ENCODE results near the gene SPOCK3. TPM values are rescaled to one million over a fixed set of nuclear protein-coding genes. Genes with fewer than 3 reads are reported as not detected.
A peak's percentile ranks its signal among the peaks of the same experiment; 100 is the strongest.

SPOCK3 gene
- total RNA-seq, 1 donor from 2014 or later = not detected

GRCh38 chr4:167023364-167023925 is 210.8 kb downstream of the SPOCK3 start:
- Histone ChIP-seq H3K27ac (no peak overlapping the region), H3K4me1 (no peaks in the 10 kb centered on the region), H3K27me3 (no peaks in the 10 kb centered on the region), H3K9me3 (no peaks in the 10 kb centered on the region), H3K4me3 (no peak overlapping the region), H3K36me3 (no peaks in the 10 kb centered on the region)
- intact Hi-C loops (cut with DNase I) = no loop called here
- ATAC-seq (no peak), DNase-seq (no peak)
- TF ChIP-seq, protein P1, sequence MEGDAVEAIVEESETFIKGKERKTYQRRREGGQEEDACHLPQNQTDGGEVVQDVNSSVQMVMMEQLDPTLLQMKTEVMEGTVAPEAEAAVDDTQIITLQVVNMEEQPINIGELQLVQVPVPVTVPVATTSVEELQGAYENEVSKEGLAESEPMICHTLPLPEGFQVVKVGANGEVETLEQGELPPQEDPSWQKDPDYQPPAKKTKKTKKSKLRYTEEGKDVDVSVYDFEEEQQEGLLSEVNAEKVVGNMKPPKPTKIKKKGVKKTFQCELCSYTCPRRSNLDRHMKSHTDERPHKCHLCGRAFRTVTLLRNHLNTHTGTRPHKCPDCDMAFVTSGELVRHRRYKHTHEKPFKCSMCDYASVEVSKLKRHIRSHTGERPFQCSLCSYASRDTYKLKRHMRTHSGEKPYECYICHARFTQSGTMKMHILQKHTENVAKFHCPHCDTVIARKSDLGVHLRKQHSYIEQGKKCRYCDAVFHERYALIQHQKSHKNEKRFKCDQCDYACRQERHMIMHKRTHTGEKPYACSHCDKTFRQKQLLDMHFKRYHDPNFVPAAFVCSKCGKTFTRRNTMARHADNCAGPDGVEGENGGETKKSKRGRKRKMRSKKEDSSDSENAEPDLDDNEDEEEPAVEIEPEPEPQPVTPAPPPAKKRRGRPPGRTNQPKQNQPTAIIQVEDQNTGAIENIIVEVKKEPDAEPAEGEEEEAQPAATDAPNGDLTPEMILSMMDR (IDR thresholded peaks at IDR 0.05) = no peak

GRCh38 chr4:167021545-167022155 is 212.6 kb downstream of the SPOCK3 start:
- peak; percentile 76 for DNase-seq
- intact Hi-C loops (cut with DNase I) = no loop called here
- H3K4me1 ChIP-seq = no peaks in the 10 kb centered on the region
- H3K27ac ChIP-seq = no peak overlapping the region
- ATAC-seq = peak; percentile 71
- TF ChIP-seq, protein P1 (IDR thresholded peaks at IDR 0.05) = peak; percentile 81
- H3K36me3 ChIP-seq = no peaks in the 10 kb centered on the region
- no peaks in the 10 kb centered on the region for H3K9me3 ChIP-seq
- no peak overlapping the region for H3K4me3 ChIP-seq
- no peaks in the 10 kb centered on the region for H3K27me3 ChIP-seq

GRCh38 chr4:167020410-167020809 is 213.9 kb downstream of the SPOCK3 start:
- H3K27ac ChIP-seq = no peak overlapping the region
- no peaks in the 10 kb centered on the region for H3K27me3 ChIP-seq
- intact Hi-C loops (cut with DNase I) = no loop called here
- ATAC-seq (no peak), DNase-seq (no peak)
- no peaks in the 10 kb centered on the region for H3K9me3 ChIP-seq
- no peak overlapping the region for H3K4me3 ChIP-seq
- no peaks in the 10 kb centered on the region for H3K36me3 ChIP-seq
- TF ChIP-seq, protein P1 (IDR thresholded peaks at IDR 0.05) = no peak
- no peaks in the 10 kb centered on the region for H3K4me1 ChIP-seq

GRCh38 chr4:167014944-167015343 is 219.3 kb downstream of the SPOCK3 start:
- Histone ChIP-seq H3K4me1 (no peaks in the 10 kb centered on the region), H3K36me3 (no peaks in the 10 kb centered on the region), H3K27ac (no peak overlapping the region), H3K4me3 (no peak overlapping the region), H3K9me3 (no peaks in the 10 kb centered on the region), H3K27me3 (no peaks in the 10 kb centered on the region)
- TF ChIP-seq, protein P1 (IDR thresholded peaks at IDR 0.05) = no peak
- ATAC-seq (no peak), DNase-seq (no peak)
- intact Hi-C loops (cut with DNase I) = no loop called here

DNA sequence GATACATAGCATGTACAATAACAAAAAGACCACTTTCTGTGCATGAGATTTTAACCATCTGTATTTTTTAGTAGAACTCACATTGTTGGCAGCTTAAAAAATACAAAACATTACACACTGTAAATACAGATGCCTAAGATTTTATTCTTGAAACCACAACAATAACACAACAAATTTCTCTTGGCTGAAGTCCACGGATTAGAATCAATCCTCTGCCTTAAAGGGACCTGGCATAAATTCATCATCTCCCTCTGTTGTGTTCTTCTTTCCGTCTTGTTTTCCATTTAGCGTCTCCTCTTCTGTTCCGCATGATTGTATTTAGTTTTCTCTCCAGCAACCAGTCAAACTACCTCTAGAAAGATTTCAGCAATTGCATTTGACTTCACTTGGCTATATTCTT is 231.0 kb downstream of the SPOCK3 start:
- intact Hi-C loops (cut with DNase I) = no loop called here
- Histone ChIP-seq H3K4me1 (no peaks in the 10 kb centered on the region), H3K4me3 (no peak overlapping the region), H3K27me3 (no peaks in the 10 kb centered on the region), H3K9me3 (no peaks in the 10 kb centered on the region), H3K36me3 (no peaks in the 10 kb centered on the region), H3K27ac (no peak overlapping the region)
- TF ChIP-seq, protein P1 (IDR thresholded peaks at IDR 0.05) = no peak
- DNase-seq (no peak), ATAC-seq (no peak)
